Nephron progenitor cell (in vitro differentiated cells): ENCODE measurements around the gene MRPL48.
A peak's percentile ranks its signal among the peaks of the same experiment; 100 is the strongest.

ENCODE experiments used
- DNase-seq: peaks from one replicate; pipeline ENCODE4 v3.0.0; 2021
- H3K27ac Mint-ChIP-seq: 2 replicates; pipeline ENCODE4 v1.8.0; 2021; ENCODE audit warnings: mild to moderate bottlenecking, moderate library complexity, mixed read lengths
- H3K27me3 Mint-ChIP-seq: 2 replicates; pipeline ENCODE4 v1.8.0; 2021; ENCODE audit warnings: mild to moderate bottlenecking, low read depth, mixed read lengths; ENCODE audit not compliant: poor library complexity
- H3K36me3 Mint-ChIP-seq: 2 replicates; pipeline ENCODE4 v1.8.0; 2021; ENCODE audit warnings: low read depth, mixed read lengths
- H3K4me1 Mint-ChIP-seq: 2 replicates; pipeline ENCODE4 v1.8.0; 2021; ENCODE audit warnings: mixed read lengths
- H3K4me3 Mint-ChIP-seq: 2 replicates; pipeline ENCODE4 v1.8.0; 2021; ENCODE audit warnings: mild to moderate bottlenecking, moderate library complexity, mixed read lengths
- H3K9me3 Mint-ChIP-seq: 2 replicates; pipeline ENCODE4 v1.8.0; 2021; ENCODE audit warnings: mild to moderate bottlenecking, moderate library complexity, mixed read lengths
- TF ChIP-seq, protein P1 (sequence below): fragments of 200-600 bp; sonication (generic); IDR thresholded peaks from 2 replicates; pipeline ENCODE4 v1.5.0; 2021; ENCODE audit warnings: antibody characterized with exemption

MRPL48 gene

GRCh38 chr11:73792584-73792983 is 4.9 kb downstream of the MRPL48 start:
- Mint-ChIP-seq H3K4me1 (peaks cover 16% of the 10 kb centered on the region), H3K9me3 (no peaks in the 10 kb centered on the region), H3K27ac (no peak overlapping the region), H3K36me3 (peaks cover 13% of the 10 kb centered on the region), H3K27me3 (peaks cover 3% of the 10 kb centered on the region), H3K4me3 (no peak overlapping the region)
- DNase-seq: no peak
- TF ChIP-seq, protein P1, sequence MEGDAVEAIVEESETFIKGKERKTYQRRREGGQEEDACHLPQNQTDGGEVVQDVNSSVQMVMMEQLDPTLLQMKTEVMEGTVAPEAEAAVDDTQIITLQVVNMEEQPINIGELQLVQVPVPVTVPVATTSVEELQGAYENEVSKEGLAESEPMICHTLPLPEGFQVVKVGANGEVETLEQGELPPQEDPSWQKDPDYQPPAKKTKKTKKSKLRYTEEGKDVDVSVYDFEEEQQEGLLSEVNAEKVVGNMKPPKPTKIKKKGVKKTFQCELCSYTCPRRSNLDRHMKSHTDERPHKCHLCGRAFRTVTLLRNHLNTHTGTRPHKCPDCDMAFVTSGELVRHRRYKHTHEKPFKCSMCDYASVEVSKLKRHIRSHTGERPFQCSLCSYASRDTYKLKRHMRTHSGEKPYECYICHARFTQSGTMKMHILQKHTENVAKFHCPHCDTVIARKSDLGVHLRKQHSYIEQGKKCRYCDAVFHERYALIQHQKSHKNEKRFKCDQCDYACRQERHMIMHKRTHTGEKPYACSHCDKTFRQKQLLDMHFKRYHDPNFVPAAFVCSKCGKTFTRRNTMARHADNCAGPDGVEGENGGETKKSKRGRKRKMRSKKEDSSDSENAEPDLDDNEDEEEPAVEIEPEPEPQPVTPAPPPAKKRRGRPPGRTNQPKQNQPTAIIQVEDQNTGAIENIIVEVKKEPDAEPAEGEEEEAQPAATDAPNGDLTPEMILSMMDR: no peak

GRCh38 chr11:73795925-73796632 is 8.4 kb downstream of the MRPL48 start:
- TF ChIP-seq, protein P1: no peak

GRCh38 chr11:73797457-73797856 is 9.8 kb downstream of the MRPL48 start:
- Mint-ChIP-seq H3K27me3 (no peaks in the 10 kb centered on the region), H3K27ac (no peak overlapping the region), H3K9me3 (no peaks in the 10 kb centered on the region), H3K4me3 (no peak overlapping the region), H3K36me3 (peaks cover 16% of the 10 kb centered on the region), H3K4me1 (peaks cover 4% of the 10 kb centered on the region)
- TF ChIP-seq, protein P1: no peak
- no peak for DNase-seq

More at GRCh38 chr11:73795925-73796632, 8.4 kb downstream of the MRPL48 start:
- H3K4me3 Mint-ChIP-seq: no peak overlapping the region
- peaks cover 16% of the 10 kb centered on the region for H3K36me3 Mint-ChIP-seq
- H3K27ac Mint-ChIP-seq: no peak overlapping the region
- H3K27me3 Mint-ChIP-seq: no peaks in the 10 kb centered on the region
- no peaks in the 10 kb centered on the region for H3K9me3 Mint-ChIP-seq
- peaks cover 4% of the 10 kb centered on the region for H3K4me1 Mint-ChIP-seq
- DNase-seq: peak; percentile 21

DNA sequence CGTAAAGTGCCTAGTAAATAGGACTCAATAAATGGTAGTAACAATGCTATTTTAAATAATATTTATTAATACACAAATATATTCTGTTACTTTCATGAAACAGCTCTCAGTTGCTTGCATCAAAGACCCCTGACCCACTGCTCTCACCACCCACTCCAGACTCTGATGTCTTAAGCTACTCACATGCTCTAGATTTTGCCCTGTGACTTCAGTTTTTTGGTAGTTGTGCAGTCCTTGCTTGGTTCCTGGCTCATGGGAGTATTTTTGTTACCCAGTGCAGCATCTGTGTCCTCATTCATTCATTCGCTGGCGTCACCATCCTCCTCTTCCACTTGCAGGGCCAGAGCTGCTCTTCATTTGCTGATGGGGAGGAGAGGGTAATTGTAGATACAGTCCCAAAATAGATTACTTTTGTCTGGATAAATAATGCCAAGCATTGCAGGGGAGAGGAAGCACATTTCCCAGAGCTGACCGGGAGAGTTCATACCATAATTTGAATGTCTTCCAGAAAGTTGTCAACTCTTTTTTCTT is 12.7 kb downstream of the MRPL48 start:
- TF ChIP-seq, protein P1: no peak
- Mint-ChIP-seq H3K36me3 (peaks cover 15% of the 10 kb centered on the region), H3K27me3 (no peaks in the 10 kb centered on the region), H3K27ac (no peak overlapping the region), H3K9me3 (no peaks in the 10 kb centered on the region), H3K4me3 (no peak overlapping the region), H3K4me1 (peaks cover 4% of the 10 kb centered on the region)
- DNase-seq: no peak

DNA sequence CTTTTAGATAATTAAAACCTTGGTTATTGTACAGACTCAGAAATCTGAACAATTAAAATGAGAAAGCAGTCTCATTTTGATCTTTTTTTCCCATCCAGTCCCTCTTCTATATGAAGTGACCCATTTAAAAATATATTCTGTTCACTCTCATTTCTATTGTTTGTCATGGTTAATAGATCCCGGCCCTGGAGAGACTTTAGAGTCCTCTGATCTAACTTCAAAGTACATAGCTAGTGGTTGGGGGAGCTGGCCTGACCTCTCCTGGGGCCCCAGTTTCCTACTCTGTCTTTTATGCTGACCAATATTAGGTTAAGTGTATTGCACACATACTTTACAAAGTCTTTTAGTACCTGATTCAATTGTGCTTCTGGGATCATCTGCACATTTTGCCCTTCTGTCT is 13.5 kb downstream of the MRPL48 start:
- H3K27me3 Mint-ChIP-seq: no peaks in the 10 kb centered on the region
- H3K9me3 Mint-ChIP-seq: no peaks in the 10 kb centered on the region
- TF ChIP-seq, protein P1: no peak
- H3K4me1 Mint-ChIP-seq: no peaks in the 10 kb centered on the region
- H3K4me3 Mint-ChIP-seq: no peak overlapping the region
- peak overlapping the region; percentile 29 for H3K27ac Mint-ChIP-seq
- H3K36me3 Mint-ChIP-seq: peaks cover 15% of the 10 kb centered on the region
- no peak for DNase-seq

DNA sequence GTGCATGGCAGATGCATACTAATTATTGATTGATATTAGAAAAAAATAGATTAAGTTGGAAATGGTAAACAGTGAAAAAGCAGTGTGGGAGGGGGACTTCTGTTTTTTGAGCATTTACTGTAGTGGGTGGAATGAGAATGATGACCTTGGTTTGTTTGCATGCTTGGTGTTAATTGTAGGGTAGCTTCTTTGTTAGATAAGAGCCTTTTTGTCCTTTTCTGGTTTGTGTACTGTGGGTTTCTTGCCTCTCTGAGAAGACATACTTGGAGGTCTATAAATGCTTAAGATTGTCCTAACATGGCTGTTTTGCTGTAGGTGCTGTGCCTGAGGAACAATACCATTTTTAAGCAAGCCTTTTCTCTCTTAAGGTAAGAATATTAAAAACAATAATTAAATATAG is 17.0 kb downstream of the MRPL48 start:
- H3K27me3 Mint-ChIP-seq: no peaks in the 10 kb centered on the region
- peak overlapping the region; percentile 68 for H3K27ac Mint-ChIP-seq
- peaks cover 33% of the 10 kb centered on the region for H3K36me3 Mint-ChIP-seq
- no peak overlapping the region for H3K4me3 Mint-ChIP-seq
- no peak for DNase-seq
- TF ChIP-seq, protein P1: no peak
- no peaks in the 10 kb centered on the region for H3K9me3 Mint-ChIP-seq
- H3K4me1 Mint-ChIP-seq: no peaks in the 10 kb centered on the region
